Measurements from ENCODE around the gene MANEA. TPM values are rescaled to one million over a fixed set of nuclear protein-coding genes. Genes with fewer than 3 reads are reported as not detected.

Gene MANEA
- total RNA-seq, 1 donor: 19.9 TPM

- no peak for DNase-seq (ENCODE audit: low read depth)
- H3K4me3 ChIP-seq (ENCODE audit: low read depth, low read length): no peak overlapping the region
- no peak for TF ChIP-seq CTCF (IDR thresholded peaks at IDR 0.05; ENCODE audit: insufficient read depth, low read depth, low read length)
These were observed 36.8 kb downstream of the MANEA start for GRCh38 chr6:95614094-95614493.

- H3K4me3 ChIP-seq (ENCODE audit: low read depth, low read length): no peak overlapping the region
- TF ChIP-seq CTCF (IDR thresholded peaks at IDR 0.05; ENCODE audit: insufficient read depth, low read depth, low read length): no peak
- no peak for DNase-seq (ENCODE audit: low read depth)
These were observed 52.2 kb downstream of the MANEA start for GRCh38 chr6:95629551-95629950.

- H3K4me3 ChIP-seq (ENCODE audit: low read depth, low read length): no peak overlapping the region
- DNase-seq (ENCODE audit: low read depth): no peak
- TF ChIP-seq CTCF (IDR thresholded peaks at IDR 0.05; ENCODE audit: insufficient read depth, low read depth, low read length): no peak
These were observed 59.5 kb downstream of the MANEA start for GRCh38 chr6:95636552-95637431.

GRCh38 chr6:95648636-95649035, 71.3 kb downstream of the MANEA start:
- no peak overlapping the region for H3K4me3 ChIP-seq (ENCODE audit: low read depth, low read length)
- no peak for DNase-seq (ENCODE audit: low read depth)

GRCh38 chr6:95649451-95649850, 72.1 kb downstream of the MANEA start:
- no peak overlapping the region for H3K4me3 ChIP-seq (ENCODE audit: low read depth, low read length)
- DNase-seq (ENCODE audit: low read depth): no peak
- TF ChIP-seq CTCF (IDR thresholded peaks at IDR 0.05; ENCODE audit: insufficient read depth, low read depth, low read length): no peak

More at GRCh38 chr6:95648636-95649035, 71.3 kb downstream of the MANEA start:
- no peak for TF ChIP-seq CTCF (IDR thresholded peaks at IDR 0.05; ENCODE audit: insufficient read depth, low read depth, low read length)

- DNase-seq (ENCODE audit: low read depth): no peak
- no peak overlapping the region for H3K4me3 ChIP-seq (ENCODE audit: low read depth, low read length)
- TF ChIP-seq CTCF (IDR thresholded peaks at IDR 0.05; ENCODE audit: insufficient read depth, low read depth, low read length): no peak
These were observed 76.8 kb downstream of the MANEA start for GRCh38 chr6:95654176-95654575.
